Measurements from ENCODE around the gene DOHH. TPM values are rescaled to one million over a fixed set of nuclear protein-coding genes. Genes with fewer than 3 reads are reported as not detected.

DOHH gene
- total and polyA plus RNA-seq, 2 experiments from 2014 or later: 19.0 to 34.7 TPM

DNA sequence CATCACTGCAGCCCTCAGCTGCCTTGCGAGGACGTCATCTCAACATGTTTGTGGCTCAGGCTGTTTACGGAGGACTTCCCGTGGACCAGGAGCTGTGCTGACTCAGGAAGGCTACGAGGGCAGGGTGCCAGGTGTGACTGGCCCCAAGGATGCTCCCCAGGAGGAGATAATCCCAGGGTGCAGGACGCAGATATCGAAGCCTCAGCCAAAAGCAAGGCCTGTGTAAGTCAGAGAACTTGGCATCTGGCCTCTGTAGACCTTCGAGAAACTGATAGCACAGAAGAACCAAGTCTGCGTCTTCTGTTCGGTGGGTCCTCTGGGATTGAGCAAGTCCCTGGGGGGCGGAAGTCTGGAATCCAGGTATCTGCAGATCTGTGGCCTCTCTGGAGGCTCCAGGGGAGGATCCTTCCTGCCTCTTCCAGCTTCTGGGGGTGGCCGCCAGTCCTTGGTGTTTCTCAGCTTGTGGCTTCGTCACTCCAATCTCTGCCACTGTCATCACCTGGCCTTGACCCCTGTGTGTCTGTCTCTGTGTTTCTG lies 2.6 kb upstream of the DOHH start:
- H2AFZ ChIP-seq: no peak overlapping the region
- H3K27me3 ChIP-seq (ENCODE audit: insufficient read depth): no peaks in the 10 kb centered on the region
- Mint-ChIP-seq H3K27me3 (ENCODE audit: insufficient read depth, low read depth, poor library complexity) (peaks cover 16% of the 10 kb centered on the region), H3K4me1 (peaks cover 13% of the 10 kb centered on the region), H3K4me3 (no peak overlapping the region), H3K9me3 (peaks cover 4% of the 10 kb centered on the region; the same call in 1 of the 3 replicates), H3K36me3 (ENCODE audit: low read depth) (peaks cover 4% of the 10 kb centered on the region), H3K27ac (no peak overlapping the region)
- no peak overlapping the region for H3K27ac ChIP-seq (ENCODE audit: low read depth)
- no peak for DNase-seq (ENCODE audit: low spot score)
- H3K4me1 ChIP-seq (ENCODE audit: insufficient read depth): peaks cover 24% of the 10 kb centered on the region
- H3F3A ChIP-seq (replicated peaks; ENCODE audit: low read depth): 0 out of 2 replicates have a peak, but pooled peaks cover 2% of the 10 kb centered on the region
- H3K4me3 ChIP-seq: no peak overlapping the region
- H3K4me2 ChIP-seq: no peak overlapping the region
- peaks cover 22% of the 10 kb centered on the region for H3K79me2 ChIP-seq (replicated peaks; ENCODE audit: insufficient read depth)
- H3K9me2 ChIP-seq (ENCODE audit: insufficient read depth): no peaks in the 10 kb centered on the region
- TF ChIP-seq CREB1 (CRISPR knock-in tag; IDR thresholded peaks at IDR 0.05; ENCODE audit: low read depth) (no peak), EZH2phosphoT487 (IDR thresholded peaks at IDR 0.05; ENCODE audit: unreplicated experiment) (no peak), STAT1 (IDR thresholded peaks at IDR 0.05; ENCODE audit: unreplicated experiment) (no peak), EZH2 (IDR thresholded peaks at IDR 0.05; ENCODE audit: low read depth, unreplicated experiment) (no peak), ZNF331 (CRISPR knock-in tag; IDR thresholded peaks at IDR 0.05; ENCODE audit: low read depth) (no peak), NANOG (IDR thresholded peaks at IDR 0.05; ENCODE audit: borderline replicate concordance) (no peak), JUNB (IDR thresholded peaks at IDR 0.05; ENCODE audit: unreplicated experiment) (no peak), ZNF114 (CRISPR knock-in tag; IDR thresholded peaks at IDR 0.05) (no peak), POLR2AphosphoS5 (IDR thresholded peaks at IDR 0.05; ENCODE audit: low read depth) (no peak)
- TF ChIP-seq, protein P1, sequence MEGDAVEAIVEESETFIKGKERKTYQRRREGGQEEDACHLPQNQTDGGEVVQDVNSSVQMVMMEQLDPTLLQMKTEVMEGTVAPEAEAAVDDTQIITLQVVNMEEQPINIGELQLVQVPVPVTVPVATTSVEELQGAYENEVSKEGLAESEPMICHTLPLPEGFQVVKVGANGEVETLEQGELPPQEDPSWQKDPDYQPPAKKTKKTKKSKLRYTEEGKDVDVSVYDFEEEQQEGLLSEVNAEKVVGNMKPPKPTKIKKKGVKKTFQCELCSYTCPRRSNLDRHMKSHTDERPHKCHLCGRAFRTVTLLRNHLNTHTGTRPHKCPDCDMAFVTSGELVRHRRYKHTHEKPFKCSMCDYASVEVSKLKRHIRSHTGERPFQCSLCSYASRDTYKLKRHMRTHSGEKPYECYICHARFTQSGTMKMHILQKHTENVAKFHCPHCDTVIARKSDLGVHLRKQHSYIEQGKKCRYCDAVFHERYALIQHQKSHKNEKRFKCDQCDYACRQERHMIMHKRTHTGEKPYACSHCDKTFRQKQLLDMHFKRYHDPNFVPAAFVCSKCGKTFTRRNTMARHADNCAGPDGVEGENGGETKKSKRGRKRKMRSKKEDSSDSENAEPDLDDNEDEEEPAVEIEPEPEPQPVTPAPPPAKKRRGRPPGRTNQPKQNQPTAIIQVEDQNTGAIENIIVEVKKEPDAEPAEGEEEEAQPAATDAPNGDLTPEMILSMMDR (conservative IDR thresholded peaks at IDR 0.05; ENCODE audit: low read depth in 2 of 2): no peak
- TF ChIP-seq, protein P2, sequence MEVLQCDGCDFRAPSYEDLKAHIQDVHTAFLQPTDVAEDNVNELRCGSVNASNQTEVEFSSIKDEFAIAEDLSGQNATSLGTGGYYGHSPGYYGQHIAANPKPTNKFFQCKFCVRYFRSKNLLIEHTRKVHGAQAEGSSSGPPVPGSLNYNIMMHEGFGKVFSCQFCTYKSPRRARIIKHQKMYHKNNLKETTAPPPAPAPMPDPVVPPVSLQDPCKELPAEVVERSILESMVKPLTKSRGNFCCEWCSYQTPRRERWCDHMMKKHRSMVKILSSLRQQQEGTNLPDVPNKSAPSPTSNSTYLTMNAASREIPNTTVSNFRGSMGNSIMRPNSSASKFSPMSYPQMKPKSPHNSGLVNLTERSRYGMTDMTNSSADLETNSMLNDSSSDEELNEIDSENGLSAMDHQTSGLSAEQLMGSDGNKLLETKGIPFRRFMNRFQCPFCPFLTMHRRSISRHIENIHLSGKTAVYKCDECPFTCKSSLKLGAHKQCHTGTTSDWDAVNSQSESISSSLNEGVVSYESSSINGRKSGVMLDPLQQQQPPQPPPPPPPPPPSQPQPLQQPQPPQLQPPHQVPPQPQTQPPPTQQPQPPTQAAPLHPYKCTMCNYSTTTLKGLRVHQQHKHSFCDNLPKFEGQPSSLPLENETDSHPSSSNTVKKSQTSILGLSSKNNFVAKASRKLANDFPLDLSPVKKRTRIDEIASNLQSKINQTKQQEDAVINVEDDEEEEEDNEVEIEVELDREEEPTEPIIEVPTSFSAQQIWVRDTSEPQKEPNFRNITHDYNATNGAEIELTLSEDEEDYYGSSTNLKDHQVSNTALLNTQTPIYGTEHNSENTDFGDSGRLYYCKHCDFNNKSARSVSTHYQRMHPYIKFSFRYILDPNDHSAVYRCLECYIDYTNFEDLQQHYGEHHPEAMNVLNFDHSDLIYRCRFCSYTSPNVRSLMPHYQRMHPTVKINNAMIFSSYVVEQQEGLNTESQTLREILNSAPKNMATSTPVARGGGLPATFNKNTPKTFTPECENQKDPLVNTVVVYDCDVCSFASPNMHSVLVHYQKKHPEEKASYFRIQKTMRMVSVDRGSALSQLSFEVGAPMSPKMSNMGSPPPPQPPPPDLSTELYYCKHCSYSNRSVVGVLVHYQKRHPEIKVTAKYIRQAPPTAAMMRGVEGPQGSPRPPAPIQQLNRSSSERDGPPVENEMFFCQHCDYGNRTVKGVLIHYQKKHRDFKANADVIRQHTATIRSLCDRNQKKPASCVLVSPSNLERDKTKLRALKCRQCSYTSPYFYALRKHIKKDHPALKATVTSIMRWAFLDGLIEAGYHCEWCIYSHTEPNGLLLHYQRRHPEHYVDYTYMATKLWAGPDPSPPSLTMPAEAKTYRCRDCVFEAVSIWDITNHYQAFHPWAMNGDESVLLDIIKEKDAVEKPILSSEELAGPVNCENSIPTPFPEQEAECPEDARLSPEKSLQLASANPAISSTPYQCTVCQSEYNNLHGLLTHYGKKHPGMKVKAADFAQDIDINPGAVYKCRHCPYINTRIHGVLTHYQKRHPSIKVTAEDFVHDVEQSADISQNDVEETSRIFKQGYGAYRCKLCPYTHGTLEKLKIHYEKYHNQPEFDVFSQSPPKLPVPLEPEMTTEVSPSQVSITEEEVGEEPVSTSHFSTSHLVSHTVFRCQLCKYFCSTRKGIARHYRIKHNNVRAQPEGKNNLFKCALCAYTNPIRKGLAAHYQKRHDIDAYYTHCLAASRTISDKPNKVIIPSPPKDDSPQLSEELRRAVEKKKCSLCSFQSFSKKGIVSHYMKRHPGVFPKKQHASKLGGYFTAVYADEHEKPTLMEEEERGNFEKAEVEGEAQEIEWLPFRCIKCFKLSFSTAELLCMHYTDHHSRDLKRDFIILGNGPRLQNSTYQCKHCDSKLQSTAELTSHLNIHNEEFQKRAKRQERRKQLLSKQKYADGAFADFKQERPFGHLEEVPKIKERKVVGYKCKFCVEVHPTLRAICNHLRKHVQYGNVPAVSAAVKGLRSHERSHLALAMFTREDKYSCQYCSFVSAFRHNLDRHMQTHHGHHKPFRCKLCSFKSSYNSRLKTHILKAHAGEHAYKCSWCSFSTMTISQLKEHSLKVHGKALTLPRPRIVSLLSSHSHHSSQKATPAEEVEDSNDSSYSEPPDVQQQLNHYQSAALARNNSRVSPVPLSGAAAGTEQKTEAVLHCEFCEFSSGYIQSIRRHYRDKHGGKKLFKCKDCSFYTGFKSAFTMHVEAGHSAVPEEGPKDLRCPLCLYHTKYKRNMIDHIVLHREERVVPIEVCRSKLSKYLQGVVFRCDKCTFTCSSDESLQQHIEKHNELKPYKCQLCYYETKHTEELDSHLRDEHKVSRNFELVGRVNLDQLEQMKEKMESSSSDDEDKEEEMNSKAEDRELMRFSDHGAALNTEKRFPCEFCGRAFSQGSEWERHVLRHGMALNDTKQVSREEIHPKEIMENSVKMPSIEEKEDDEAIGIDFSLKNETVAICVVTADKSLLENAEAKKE (CRISPR knock-in tag; IDR thresholded peaks at IDR 0.05): no peak
- TF ChIP-seq, protein P3, sequence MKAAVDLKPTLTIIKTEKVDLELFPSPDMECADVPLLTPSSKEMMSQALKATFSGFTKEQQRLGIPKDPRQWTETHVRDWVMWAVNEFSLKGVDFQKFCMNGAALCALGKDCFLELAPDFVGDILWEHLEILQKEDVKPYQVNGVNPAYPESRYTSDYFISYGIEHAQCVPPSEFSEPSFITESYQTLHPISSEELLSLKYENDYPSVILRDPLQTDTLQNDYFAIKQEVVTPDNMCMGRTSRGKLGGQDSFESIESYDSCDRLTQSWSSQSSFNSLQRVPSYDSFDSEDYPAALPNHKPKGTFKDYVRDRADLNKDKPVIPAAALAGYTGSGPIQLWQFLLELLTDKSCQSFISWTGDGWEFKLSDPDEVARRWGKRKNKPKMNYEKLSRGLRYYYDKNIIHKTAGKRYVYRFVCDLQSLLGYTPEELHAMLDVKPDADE (IDR thresholded peaks at IDR 0.05): no peak
- TF ChIP-seq, protein P4, sequence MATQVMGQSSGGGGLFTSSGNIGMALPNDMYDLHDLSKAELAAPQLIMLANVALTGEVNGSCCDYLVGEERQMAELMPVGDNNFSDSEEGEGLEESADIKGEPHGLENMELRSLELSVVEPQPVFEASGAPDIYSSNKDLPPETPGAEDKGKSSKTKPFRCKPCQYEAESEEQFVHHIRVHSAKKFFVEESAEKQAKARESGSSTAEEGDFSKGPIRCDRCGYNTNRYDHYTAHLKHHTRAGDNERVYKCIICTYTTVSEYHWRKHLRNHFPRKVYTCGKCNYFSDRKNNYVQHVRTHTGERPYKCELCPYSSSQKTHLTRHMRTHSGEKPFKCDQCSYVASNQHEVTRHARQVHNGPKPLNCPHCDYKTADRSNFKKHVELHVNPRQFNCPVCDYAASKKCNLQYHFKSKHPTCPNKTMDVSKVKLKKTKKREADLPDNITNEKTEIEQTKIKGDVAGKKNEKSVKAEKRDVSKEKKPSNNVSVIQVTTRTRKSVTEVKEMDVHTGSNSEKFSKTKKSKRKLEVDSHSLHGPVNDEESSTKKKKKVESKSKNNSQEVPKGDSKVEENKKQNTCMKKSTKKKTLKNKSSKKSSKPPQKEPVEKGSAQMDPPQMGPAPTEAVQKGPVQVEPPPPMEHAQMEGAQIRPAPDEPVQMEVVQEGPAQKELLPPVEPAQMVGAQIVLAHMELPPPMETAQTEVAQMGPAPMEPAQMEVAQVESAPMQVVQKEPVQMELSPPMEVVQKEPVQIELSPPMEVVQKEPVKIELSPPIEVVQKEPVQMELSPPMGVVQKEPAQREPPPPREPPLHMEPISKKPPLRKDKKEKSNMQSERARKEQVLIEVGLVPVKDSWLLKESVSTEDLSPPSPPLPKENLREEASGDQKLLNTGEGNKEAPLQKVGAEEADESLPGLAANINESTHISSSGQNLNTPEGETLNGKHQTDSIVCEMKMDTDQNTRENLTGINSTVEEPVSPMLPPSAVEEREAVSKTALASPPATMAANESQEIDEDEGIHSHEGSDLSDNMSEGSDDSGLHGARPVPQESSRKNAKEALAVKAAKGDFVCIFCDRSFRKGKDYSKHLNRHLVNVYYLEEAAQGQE (IDR thresholded peaks at IDR 0.05; ENCODE audit: unreplicated experiment): no peak
- ATAC-seq: no peak
- peaks cover 5% of the 10 kb centered on the region; the same call in 1 of the 2 replicates for H4K20me1 ChIP-seq (replicated peaks; ENCODE audit: insufficient read depth)
- H3K36me3 ChIP-seq (ENCODE audit: insufficient read depth): no peaks in the 10 kb centered on the region
